Measurements from ENCODE around the gene SPATA13.
"Not testable (repeated sequence)": the region's sequence is repeated elsewhere in the genome, so short reads cannot be mapped to it uniquely, and the experiment has no call there.

Gene SPATA13

GRCh38 chr13:24286624-24287023, 126.1 kb downstream of the SPATA13 start:
- DNase-seq = no peak

GRCh38 chr13:24287748-24288287, 127.3 kb downstream of the SPATA13 start:
- no peak for DNase-seq

- DNase-seq = no peak
These were observed 128.3 kb downstream of the SPATA13 start for GRCh38 chr13:24288870-24289269.

- no peak for DNase-seq
These were observed 129.9 kb downstream of the SPATA13 start for GRCh38 chr13:24290280-24290932.

GRCh38 chr13:24292481-24292880, 132.0 kb downstream of the SPATA13 start:
- DNase-seq = no peak

- no peak for DNase-seq
These were observed 133.2 kb downstream of the SPATA13 start for GRCh38 chr13:24293746-24294145.

GRCh38 chr13:24299488-24300114, 139.1 kb downstream of the SPATA13 start:
- no peak for DNase-seq

- DNase-seq = no peak
These were observed 140.9 kb downstream of the SPATA13 start for GRCh38 chr13:24301434-24301833.

- DNase-seq = no peak
These were observed 141.4 kb downstream of the SPATA13 start for GRCh38 chr13:24301911-24302310.

GRCh38 chr13:24304620-24305019, 144.1 kb downstream of the SPATA13 start:
- no peak for DNase-seq

- DNase-seq = no peak
These were observed 146.1 kb downstream of the SPATA13 start for GRCh38 chr13:24306632-24307031.

GRCh38 chr13:24307211-24308067, 146.9 kb downstream of the SPATA13 start:
- no peak for DNase-seq

- DNase-seq = no peak
These were observed 147.5 kb downstream of the SPATA13 start for GRCh38 chr13:24308068-24308445.

GRCh38 chr13:24308488-24309020, 148.0 kb downstream of the SPATA13 start:
- no peak for DNase-seq

- not testable (repeated sequence) for DNase-seq
These were observed 148.8 kb downstream of the SPATA13 start, which contains the start of gene C1QTNF9 for GRCh38 chr13:24309300-24309699. C1QTNF9 (plus strand) TSS chr13:24309580; CDS start chr13:24316004, 6,424 bp downstream.

- no peak for DNase-seq
These were observed 152.9 kb downstream of the SPATA13 start for GRCh38 chr13:24313439-24313838.

GRCh38 chr13:24317835-24318234, 157.3 kb downstream of the SPATA13 start:
- DNase-seq = not testable (repeated sequence)

GRCh38 chr13:24318878-24319277, 158.4 kb downstream of the SPATA13 start:
- DNase-seq = not testable (repeated sequence)

- not testable (repeated sequence) for DNase-seq
These were observed 159.1 kb downstream of the SPATA13 start for GRCh38 chr13:24319641-24320040.

GRCh38 chr13:24321416-24321815, 160.9 kb downstream of the SPATA13 start:
- not testable (repeated sequence) for DNase-seq

- not testable (repeated sequence) for DNase-seq
These were observed 161.9 kb downstream of the SPATA13 start for GRCh38 chr13:24322470-24322869.

GRCh38 chr13:24323036-24323738, 162.7 kb downstream of the SPATA13 start:
- DNase-seq = no peak

GRCh38 chr13:24323739-24324075, 163.2 kb downstream of the SPATA13 start:
- no peak for DNase-seq
